ENCODE data around the gene NEMF. TPM values are rescaled to one million over a fixed set of nuclear protein-coding genes. Genes with fewer than 3 reads are reported as not detected.
"Not testable (repeated sequence)": the region's sequence is repeated elsewhere in the genome, so short reads cannot be mapped to it uniquely, and the experiment has no call there.

The NEMF gene
- polyA plus RNA-seq, 1 experiment = 48.6 TPM

DNA sequence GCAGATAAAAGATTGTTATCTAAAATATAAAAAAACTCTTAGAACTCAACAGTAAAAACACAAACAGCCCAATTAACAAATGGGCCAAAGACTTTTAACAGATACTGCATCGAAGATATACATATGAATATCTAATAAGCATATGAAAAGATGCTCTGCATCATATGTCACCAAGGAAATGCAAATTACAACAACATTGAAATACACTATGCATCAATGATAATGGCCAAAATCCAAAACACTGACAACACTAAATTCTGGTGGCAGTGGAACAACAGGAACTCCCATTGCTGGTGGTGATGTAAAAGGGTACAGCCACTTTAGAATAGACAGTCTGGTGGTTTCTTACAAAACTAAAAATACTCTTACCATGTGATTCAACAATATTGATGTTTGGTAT lies 43.8 kb downstream of the NEMF start:
- TF ChIP-seq, protein P1, sequence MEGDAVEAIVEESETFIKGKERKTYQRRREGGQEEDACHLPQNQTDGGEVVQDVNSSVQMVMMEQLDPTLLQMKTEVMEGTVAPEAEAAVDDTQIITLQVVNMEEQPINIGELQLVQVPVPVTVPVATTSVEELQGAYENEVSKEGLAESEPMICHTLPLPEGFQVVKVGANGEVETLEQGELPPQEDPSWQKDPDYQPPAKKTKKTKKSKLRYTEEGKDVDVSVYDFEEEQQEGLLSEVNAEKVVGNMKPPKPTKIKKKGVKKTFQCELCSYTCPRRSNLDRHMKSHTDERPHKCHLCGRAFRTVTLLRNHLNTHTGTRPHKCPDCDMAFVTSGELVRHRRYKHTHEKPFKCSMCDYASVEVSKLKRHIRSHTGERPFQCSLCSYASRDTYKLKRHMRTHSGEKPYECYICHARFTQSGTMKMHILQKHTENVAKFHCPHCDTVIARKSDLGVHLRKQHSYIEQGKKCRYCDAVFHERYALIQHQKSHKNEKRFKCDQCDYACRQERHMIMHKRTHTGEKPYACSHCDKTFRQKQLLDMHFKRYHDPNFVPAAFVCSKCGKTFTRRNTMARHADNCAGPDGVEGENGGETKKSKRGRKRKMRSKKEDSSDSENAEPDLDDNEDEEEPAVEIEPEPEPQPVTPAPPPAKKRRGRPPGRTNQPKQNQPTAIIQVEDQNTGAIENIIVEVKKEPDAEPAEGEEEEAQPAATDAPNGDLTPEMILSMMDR (IDR thresholded peaks at IDR 0.05; ENCODE audit: low read depth, low read length) = no peak
- H3K4me3 ChIP-seq (ENCODE audit: low read depth, low read length) = no peak overlapping the region

GRCh38 chr14:49796025-49796424 lies 56.6 kb downstream of the NEMF start:
- CTCF ChIA-PET = no interaction called here
- H3K27ac ChIP-seq (ENCODE audit: low read depth, low read length) = no peak overlapping the region
- DNase-seq (ENCODE audit: low read depth, low spot score) = no peak
- H3K9me3 ChIP-seq (ENCODE audit: control insufficient read depth, insufficient read depth, low read length) = no peaks in the 10 kb centered on the region
- no peak overlapping the region for H3K4me3 ChIP-seq (ENCODE audit: low read depth, low read length)
- POLR2A ChIA-PET = no interaction called here
- no peaks in the 10 kb centered on the region for H3K27me3 ChIP-seq (ENCODE audit: control insufficient read depth, insufficient read depth, low read length)
- TF ChIP-seq, protein P1 (IDR thresholded peaks at IDR 0.05; ENCODE audit: low read depth, low read length) = no peak

More for the DNA sequence above, 43.8 kb downstream of the NEMF start:
- Histone ChIP-seq H3K27me3 (ENCODE audit: control insufficient read depth, insufficient read depth, low read length) (no peaks in the 10 kb centered on the region), H3K27ac (ENCODE audit: low read depth, low read length) (no peak overlapping the region), H3K9me3 (ENCODE audit: control insufficient read depth, insufficient read depth, low read length) (peaks cover 3% of the 10 kb centered on the region; the same call in 1 of the 2 replicates)
- ChIA-PET POLR2A (interaction anchor here (0.7 kb wide), 1 partner anchor 222 kb away, joined by 3 read pairs; no protein-coding TSS in a partner anchor), CTCF (no interaction called here)
- no peak for DNase-seq (ENCODE audit: low read depth, low spot score)

- DNase-seq (ENCODE audit: low read depth, low spot score) = no peak
- ChIA-PET CTCF (no interaction called here), POLR2A (no interaction called here)
These were observed 60.0 kb downstream of the NEMF start for GRCh38 chr14:49792618-49793017.

DNA sequence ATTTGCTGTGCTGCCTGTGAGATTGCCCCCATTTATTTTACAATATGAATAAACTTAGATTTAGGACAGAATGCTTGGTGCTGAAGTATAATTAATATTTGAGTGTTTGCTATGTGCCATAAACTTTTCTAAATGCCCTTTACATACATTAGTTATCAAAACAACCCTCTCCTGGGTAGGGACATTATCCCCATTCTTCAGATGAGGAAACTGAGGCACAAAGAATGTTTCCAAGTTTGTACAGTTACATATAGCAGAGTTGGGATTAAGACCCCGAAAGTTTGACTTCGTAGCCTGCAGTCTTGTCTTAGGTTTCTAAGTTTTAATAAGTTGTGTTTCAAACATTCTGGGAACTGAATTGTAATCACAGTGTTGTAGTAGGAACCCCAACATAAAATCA lies 66.3 kb downstream of the NEMF start:
- CTCF ChIA-PET = no interaction called here
- no peaks in the 10 kb centered on the region for H3K9me3 ChIP-seq (ENCODE audit: control insufficient read depth, insufficient read depth, low read length)
- H3K27me3 ChIP-seq (ENCODE audit: control insufficient read depth, insufficient read depth, low read length) = no peaks in the 10 kb centered on the region
- no peak overlapping the region for H3K27ac ChIP-seq (ENCODE audit: low read depth, low read length)
- DNase-seq (ENCODE audit: low read depth, low spot score) = no peak
- no peak overlapping the region for H3K4me3 ChIP-seq (ENCODE audit: low read depth, low read length)
- POLR2A ChIA-PET = no interaction called here
- TF ChIP-seq, protein P1 (IDR thresholded peaks at IDR 0.05; ENCODE audit: low read depth, low read length) = no peak

More at GRCh38 chr14:49792618-49793017, 60.0 kb downstream of the NEMF start:
- H3K4me3 ChIP-seq (ENCODE audit: low read depth, low read length) = no peak overlapping the region
- H3K9me3 ChIP-seq (ENCODE audit: control insufficient read depth, insufficient read depth, low read length) = no peaks in the 10 kb centered on the region
- no peak overlapping the region for H3K27ac ChIP-seq (ENCODE audit: low read depth, low read length)
- TF ChIP-seq, protein P1 (IDR thresholded peaks at IDR 0.05; ENCODE audit: low read depth, low read length) = no peak
- no peaks in the 10 kb centered on the region for H3K27me3 ChIP-seq (ENCODE audit: control insufficient read depth, insufficient read depth, low read length)

DNA sequence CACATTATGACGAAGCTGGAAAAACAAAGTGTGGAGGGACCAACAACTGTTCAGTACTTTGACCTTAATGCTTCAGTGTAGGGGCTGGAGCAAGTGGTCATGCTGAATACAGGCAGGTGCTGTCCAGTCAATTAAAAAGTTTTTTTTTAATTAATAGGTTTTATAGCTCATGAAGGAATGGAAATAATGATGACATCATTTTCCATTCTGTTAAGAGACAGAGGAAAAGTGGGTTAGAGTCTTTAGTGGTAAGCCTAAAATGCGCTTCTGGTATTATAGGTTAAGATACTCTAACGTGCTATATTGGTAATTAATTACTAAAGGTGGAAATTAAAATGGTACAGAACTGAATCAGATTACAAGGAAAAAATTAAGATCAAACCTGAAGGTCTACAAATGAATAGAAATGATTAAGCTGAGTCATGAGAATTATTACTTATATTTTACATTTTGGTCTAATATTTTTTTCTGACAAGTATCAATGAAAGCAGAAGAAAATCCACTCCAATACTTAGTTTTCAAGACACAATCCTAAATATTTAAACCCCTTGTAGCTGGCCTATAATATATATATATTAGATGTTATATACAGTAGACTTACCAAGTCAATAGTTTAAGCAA lies 69.1 kb downstream of the NEMF start:
- Histone ChIP-seq H3K4me3 (ENCODE audit: low read depth, low read length) (no peak overlapping the region), H3K9me3 (ENCODE audit: control insufficient read depth, insufficient read depth, low read length) (no peaks in the 10 kb centered on the region), H3K27ac (ENCODE audit: low read depth, low read length) (no peak overlapping the region), H3K27me3 (ENCODE audit: control insufficient read depth, insufficient read depth, low read length) (no peaks in the 10 kb centered on the region)
- TF ChIP-seq, protein P1 (IDR thresholded peaks at IDR 0.05; ENCODE audit: low read depth, low read length) = no peak
- ChIA-PET CTCF (interaction anchor here (0.8 kb wide), 1 partner anchor 20 kb away, joined by 4 read pairs; no protein-coding TSS in a partner anchor), POLR2A (no interaction called here)
- DNase-seq (ENCODE audit: low read depth, low spot score) = no peak

GRCh38 chr14:49781040-49781439 lies 71.5 kb downstream of the NEMF start:
- H3K4me3 ChIP-seq (ENCODE audit: low read depth, low read length); H3K27me3 ChIP-seq (ENCODE audit: control insufficient read depth, insufficient read depth, low read length); H3K9me3 ChIP-seq (ENCODE audit: control insufficient read depth, insufficient read depth, low read length); DNase-seq (ENCODE audit: low read depth, low spot score); H3K27ac ChIP-seq (ENCODE audit: low read depth, low read length): not testable (repeated sequence)
- POLR2A ChIA-PET = interaction anchor here (0.7 kb wide), 1 partner anchor 461 kb away, joined by 3 read pairs; no protein-coding TSS in a partner anchor
- CTCF ChIA-PET = interaction anchor here (0.8 kb wide), 1 partner anchor 85 kb away, joined by 3 read pairs; no protein-coding TSS in a partner anchor
